ENCODE measurements around the gene VIPR2.
"Not testable (repeated sequence)": the region's sequence is repeated elsewhere in the genome, so short reads cannot be mapped to it uniquely, and the experiment has no call there.

VIPR2 gene

GRCh38 chr7:159083698-159084068 is 61.0 kb downstream of the VIPR2 start:
- Histone ChIP-seq H4K20me1 (ENCODE audit: control insufficient read depth, insufficient read depth, low read depth, low read length) (no peaks in the 10 kb centered on the region), H3K36me3 (ENCODE audit: control insufficient read depth, low read length) (no peaks in the 10 kb centered on the region), H3K27ac (ENCODE audit: low read depth, low read length) (no peak overlapping the region), H3K4me1 (ENCODE audit: control insufficient read depth, low read length) (no peaks in the 10 kb centered on the region), H3K9me2 (replicated peaks; ENCODE audit: control insufficient read depth, low read length) (no peaks in the 10 kb centered on the region), H3K9me3 (ENCODE audit: control insufficient read depth, insufficient read depth, low read length) (no peaks in the 10 kb centered on the region), H3F3A (ENCODE audit: control insufficient read depth, insufficient read depth) (no peaks in the 10 kb centered on the region), H3K79me2 (ENCODE audit: control insufficient read depth, low read length) (no peaks in the 10 kb centered on the region), H3K4me2 (ENCODE audit: low read length) (no peak overlapping the region), H3K4me3 (ENCODE audit: low read length) (no peak overlapping the region), H3K27me3 (ENCODE audit: control insufficient read depth, low read length) (no peaks in the 10 kb centered on the region)
- TF ChIP-seq, protein P1, sequence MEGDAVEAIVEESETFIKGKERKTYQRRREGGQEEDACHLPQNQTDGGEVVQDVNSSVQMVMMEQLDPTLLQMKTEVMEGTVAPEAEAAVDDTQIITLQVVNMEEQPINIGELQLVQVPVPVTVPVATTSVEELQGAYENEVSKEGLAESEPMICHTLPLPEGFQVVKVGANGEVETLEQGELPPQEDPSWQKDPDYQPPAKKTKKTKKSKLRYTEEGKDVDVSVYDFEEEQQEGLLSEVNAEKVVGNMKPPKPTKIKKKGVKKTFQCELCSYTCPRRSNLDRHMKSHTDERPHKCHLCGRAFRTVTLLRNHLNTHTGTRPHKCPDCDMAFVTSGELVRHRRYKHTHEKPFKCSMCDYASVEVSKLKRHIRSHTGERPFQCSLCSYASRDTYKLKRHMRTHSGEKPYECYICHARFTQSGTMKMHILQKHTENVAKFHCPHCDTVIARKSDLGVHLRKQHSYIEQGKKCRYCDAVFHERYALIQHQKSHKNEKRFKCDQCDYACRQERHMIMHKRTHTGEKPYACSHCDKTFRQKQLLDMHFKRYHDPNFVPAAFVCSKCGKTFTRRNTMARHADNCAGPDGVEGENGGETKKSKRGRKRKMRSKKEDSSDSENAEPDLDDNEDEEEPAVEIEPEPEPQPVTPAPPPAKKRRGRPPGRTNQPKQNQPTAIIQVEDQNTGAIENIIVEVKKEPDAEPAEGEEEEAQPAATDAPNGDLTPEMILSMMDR (IDR thresholded peaks at IDR 0.05; ENCODE audit: low read depth, low read length, poor library complexity, severe bottlenecking) = no peak
- TF ChIP-seq EZH2phosphoT487 (IDR thresholded peaks at IDR 0.05; ENCODE audit: borderline replicate concordance, low read length) = no peak

GRCh38 chr7:159083001-159083697 is 61.5 kb downstream of the VIPR2 start:
- Histone ChIP-seq H4K20me1 (ENCODE audit: control insufficient read depth, insufficient read depth, low read depth, low read length) (no peaks in the 10 kb centered on the region), H3F3A (ENCODE audit: control insufficient read depth, insufficient read depth) (no peaks in the 10 kb centered on the region), H3K4me2 (ENCODE audit: low read length) (no peak overlapping the region), H3K27ac (ENCODE audit: low read depth, low read length) (no peak overlapping the region), H3K4me3 (ENCODE audit: low read length) (no peak overlapping the region), H3K36me3 (ENCODE audit: control insufficient read depth, low read length) (no peaks in the 10 kb centered on the region), H3K9me3 (ENCODE audit: control insufficient read depth, insufficient read depth, low read length) (no peaks in the 10 kb centered on the region), H3K27me3 (ENCODE audit: control insufficient read depth, low read length) (no peaks in the 10 kb centered on the region), H3K79me2 (ENCODE audit: control insufficient read depth, low read length) (no peaks in the 10 kb centered on the region), H3K4me1 (ENCODE audit: control insufficient read depth, low read length) (no peaks in the 10 kb centered on the region), H3K9me2 (replicated peaks; ENCODE audit: control insufficient read depth, low read length) (no peaks in the 10 kb centered on the region)
- TF ChIP-seq, protein P1 (IDR thresholded peaks at IDR 0.05; ENCODE audit: low read depth, low read length, poor library complexity, severe bottlenecking) = no peak
- no peak for TF ChIP-seq EZH2phosphoT487 (IDR thresholded peaks at IDR 0.05; ENCODE audit: borderline replicate concordance, low read length)

DNA sequence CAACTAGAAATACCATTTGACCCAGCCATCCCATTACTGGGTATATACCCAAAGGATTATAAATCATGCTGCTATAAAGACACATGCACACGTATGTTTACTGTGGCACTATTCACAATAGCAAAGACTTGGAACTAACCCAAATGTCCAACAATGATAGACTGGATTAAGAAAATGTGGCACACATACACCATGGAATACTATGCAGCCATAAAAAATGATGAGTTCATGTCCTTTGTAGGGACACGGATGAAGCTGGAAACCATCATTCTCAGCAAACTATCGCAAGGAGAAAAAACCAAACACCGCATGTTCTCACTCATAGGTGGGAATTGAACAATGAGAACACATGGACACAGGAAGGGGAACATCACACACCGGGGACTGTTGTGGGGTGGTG is 62.6 kb downstream of the VIPR2 start:
- not testable (repeated sequence) for H3K4me1 ChIP-seq (ENCODE audit: control insufficient read depth, low read length); H3K9me2 ChIP-seq (replicated peaks; ENCODE audit: control insufficient read depth, low read length); H3K27ac ChIP-seq (ENCODE audit: low read depth, low read length); H3K79me2 ChIP-seq (ENCODE audit: control insufficient read depth, low read length); H3K36me3 ChIP-seq (ENCODE audit: control insufficient read depth, low read length); H3K27me3 ChIP-seq (ENCODE audit: control insufficient read depth, low read length); H3K9me3 ChIP-seq (ENCODE audit: control insufficient read depth, insufficient read depth, low read length); H3F3A ChIP-seq (ENCODE audit: control insufficient read depth, insufficient read depth); H4K20me1 ChIP-seq (ENCODE audit: control insufficient read depth, insufficient read depth, low read depth, low read length); H3K4me2 ChIP-seq (ENCODE audit: low read length); H3K4me3 ChIP-seq (ENCODE audit: low read length)

- H3K79me2 ChIP-seq (ENCODE audit: control insufficient read depth, low read length) = no peaks in the 10 kb centered on the region
- H3K9me3 ChIP-seq (ENCODE audit: control insufficient read depth, insufficient read depth, low read length) = no peaks in the 10 kb centered on the region
- no peaks in the 10 kb centered on the region for H3K27me3 ChIP-seq (ENCODE audit: control insufficient read depth, low read length)
- no peaks in the 10 kb centered on the region for H3K4me1 ChIP-seq (ENCODE audit: control insufficient read depth, low read length)
- no peaks in the 10 kb centered on the region for H4K20me1 ChIP-seq (ENCODE audit: control insufficient read depth, insufficient read depth, low read depth, low read length)
- H3K4me2 ChIP-seq (ENCODE audit: low read length) = no peak overlapping the region
- no peaks in the 10 kb centered on the region for H3F3A ChIP-seq (ENCODE audit: control insufficient read depth, insufficient read depth)
- no peaks in the 10 kb centered on the region for H3K9me2 ChIP-seq (replicated peaks; ENCODE audit: control insufficient read depth, low read length)
- no peak overlapping the region for H3K4me3 ChIP-seq (ENCODE audit: low read length)
- no peaks in the 10 kb centered on the region for H3K36me3 ChIP-seq (ENCODE audit: control insufficient read depth, low read length)
- no peak overlapping the region for H3K27ac ChIP-seq (ENCODE audit: low read depth, low read length)
- TF ChIP-seq EZH2phosphoT487 (IDR thresholded peaks at IDR 0.05; ENCODE audit: borderline replicate concordance, low read length) = no peak
- TF ChIP-seq, protein P1 (IDR thresholded peaks at IDR 0.05; ENCODE audit: low read depth, low read length, poor library complexity, severe bottlenecking) = no peak
These were observed 65.8 kb downstream of the VIPR2 start for GRCh38 chr7:159078911-159079270.
